ENCODE data around the gene UBIAD1.

The UBIAD1 gene

DNA sequence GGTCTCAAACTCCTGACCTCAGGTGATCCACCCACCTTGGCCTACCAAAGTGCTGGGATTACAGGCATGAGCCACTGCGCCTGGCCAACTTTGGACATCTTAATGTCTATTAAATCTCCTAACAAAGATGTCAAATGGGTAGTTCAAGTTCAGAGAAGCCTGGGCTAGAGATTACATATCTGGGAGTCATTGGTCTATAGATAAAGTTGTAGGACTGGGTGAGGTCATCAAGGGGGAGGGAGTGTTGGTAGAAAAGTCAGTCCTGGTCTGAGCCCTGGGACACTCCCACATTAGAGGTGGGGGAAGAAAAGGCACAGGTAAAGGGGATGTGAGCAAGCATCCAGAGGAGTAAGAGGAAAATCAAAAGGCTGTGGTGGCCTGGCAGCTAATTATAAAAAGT is 6.6 kb downstream of the UBIAD1 start:
- no peak for DNase-seq (ENCODE audit: low spot score)

DNA sequence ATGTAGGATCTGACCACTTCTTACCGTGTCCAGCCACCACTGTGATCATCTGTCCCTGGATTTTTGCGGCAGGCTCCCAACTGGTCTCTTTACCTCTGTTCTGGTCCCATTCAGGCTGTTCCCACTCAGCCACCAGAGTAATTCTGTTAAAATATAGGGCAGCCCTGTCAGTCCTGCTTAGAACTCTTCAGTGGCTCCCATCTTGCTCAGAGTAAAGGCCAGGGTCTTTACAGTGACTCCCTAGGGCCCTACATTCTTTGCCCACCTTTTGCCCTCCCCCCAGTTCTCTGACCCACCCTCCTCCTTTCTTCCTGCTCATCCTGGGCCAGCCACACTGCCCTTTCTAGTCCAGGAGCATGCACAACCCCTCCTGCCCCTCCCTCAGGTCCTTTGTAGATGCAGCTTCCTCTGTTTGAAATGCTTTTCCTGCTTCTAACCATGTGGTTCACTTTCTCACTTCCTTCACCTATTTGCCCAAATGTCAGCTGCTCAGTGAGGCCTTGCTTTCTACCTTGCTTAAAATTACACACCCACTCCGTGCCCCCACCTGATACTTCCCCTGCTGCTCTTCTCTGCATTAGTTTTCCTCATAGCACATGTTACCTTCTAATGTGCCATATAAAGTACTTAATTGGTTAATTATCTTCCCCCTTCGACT is 7.8 kb downstream of the UBIAD1 start:
- in situ Hi-C loops (cut with MboI; ENCODE audit: low sequenced_read_pairs, unreplicated experiment): no loop called here
- no peak for DNase-seq (ENCODE audit: low spot score)
- no peak for TF ChIP-seq CTCF (IDR thresholded peaks at IDR 0.05; ENCODE audit: borderline replicate concordance, control extremely low read depth, extremely low read depth, insufficient read depth, missing control alignments)

More for the DNA sequence above, 6.6 kb downstream of the UBIAD1 start:
- TF ChIP-seq CTCF (IDR thresholded peaks at IDR 0.05; ENCODE audit: borderline replicate concordance, control extremely low read depth, extremely low read depth, insufficient read depth, missing control alignments): no peak
- in situ Hi-C loops (cut with MboI; ENCODE audit: low sequenced_read_pairs, unreplicated experiment): no loop called here

GRCh38 chr1:11281518-11282331 is 8.7 kb downstream of the UBIAD1 start:
- in situ Hi-C loops (cut with MboI; ENCODE audit: low sequenced_read_pairs, unreplicated experiment): no loop called here
- no peak for DNase-seq (ENCODE audit: low spot score)
- no peak for TF ChIP-seq CTCF (IDR thresholded peaks at IDR 0.05; ENCODE audit: borderline replicate concordance, control extremely low read depth, extremely low read depth, insufficient read depth, missing control alignments)

DNA sequence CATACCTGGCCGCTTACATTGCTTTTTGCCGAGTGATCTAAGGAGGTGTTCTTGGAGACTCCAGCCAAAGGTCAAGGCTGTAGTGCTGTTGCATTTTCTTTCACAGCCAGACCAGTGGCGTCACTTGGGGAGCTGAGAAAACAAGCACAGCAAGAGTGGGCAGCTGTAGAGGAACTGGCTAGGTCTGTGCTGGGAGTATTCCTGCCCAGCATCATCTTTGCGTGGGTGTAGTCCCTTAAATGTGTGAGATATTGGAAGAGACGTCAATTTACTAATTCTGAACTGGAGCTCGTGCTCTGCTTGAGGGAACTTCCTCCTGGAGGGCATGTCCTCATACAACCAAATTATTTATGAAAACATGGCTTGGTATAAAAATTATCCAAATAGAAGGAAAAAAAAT is 10.2 kb downstream of the UBIAD1 start:
- in situ Hi-C loops (cut with MboI; ENCODE audit: low sequenced_read_pairs, unreplicated experiment): no loop called here

GRCh38 chr1:11284784-11285183 is 11.8 kb downstream of the UBIAD1 start:
- in situ Hi-C loops (cut with MboI; ENCODE audit: low sequenced_read_pairs, unreplicated experiment): no loop called here
- DNase-seq (ENCODE audit: low spot score): no peak
- no peak for TF ChIP-seq CTCF (IDR thresholded peaks at IDR 0.05; ENCODE audit: borderline replicate concordance, control extremely low read depth, extremely low read depth, insufficient read depth, missing control alignments)

More for the DNA sequence above, 10.2 kb downstream of the UBIAD1 start:
- DNase-seq (ENCODE audit: low spot score): no peak
- no peak for TF ChIP-seq CTCF (IDR thresholded peaks at IDR 0.05; ENCODE audit: borderline replicate concordance, control extremely low read depth, extremely low read depth, insufficient read depth, missing control alignments)

- TF ChIP-seq CTCF (IDR thresholded peaks at IDR 0.05; ENCODE audit: borderline replicate concordance, control extremely low read depth, extremely low read depth, insufficient read depth, missing control alignments): no peak
Observed at GRCh38 chr1:11285883-11286734, 13.1 kb downstream of the UBIAD1 start.

More at GRCh38 chr1:11285883-11286734, 13.1 kb downstream of the UBIAD1 start:
- in situ Hi-C loops (cut with MboI; ENCODE audit: low sequenced_read_pairs, unreplicated experiment): no loop called here
- DNase-seq (ENCODE audit: low spot score): no peak
